GM20000 (cell line): Measurements from ENCODE around the gene OR52B2.

Experiments used
- DNase-seq: peaks from one replicate; pipeline ENCODE4 v3.0.0; 2012; ENCODE audit warnings: low spot score
- TF ChIP-seq, protein P1 (sequence below): IDR thresholded peaks from 2 replicates; pipeline ENCODE4 v1.5.1; 2012; ENCODE audit warnings: mild to moderate bottlenecking, control low read depth; ENCODE audit errors: extremely low read depth, missing control alignments

OR52B2 gene

DNA sequence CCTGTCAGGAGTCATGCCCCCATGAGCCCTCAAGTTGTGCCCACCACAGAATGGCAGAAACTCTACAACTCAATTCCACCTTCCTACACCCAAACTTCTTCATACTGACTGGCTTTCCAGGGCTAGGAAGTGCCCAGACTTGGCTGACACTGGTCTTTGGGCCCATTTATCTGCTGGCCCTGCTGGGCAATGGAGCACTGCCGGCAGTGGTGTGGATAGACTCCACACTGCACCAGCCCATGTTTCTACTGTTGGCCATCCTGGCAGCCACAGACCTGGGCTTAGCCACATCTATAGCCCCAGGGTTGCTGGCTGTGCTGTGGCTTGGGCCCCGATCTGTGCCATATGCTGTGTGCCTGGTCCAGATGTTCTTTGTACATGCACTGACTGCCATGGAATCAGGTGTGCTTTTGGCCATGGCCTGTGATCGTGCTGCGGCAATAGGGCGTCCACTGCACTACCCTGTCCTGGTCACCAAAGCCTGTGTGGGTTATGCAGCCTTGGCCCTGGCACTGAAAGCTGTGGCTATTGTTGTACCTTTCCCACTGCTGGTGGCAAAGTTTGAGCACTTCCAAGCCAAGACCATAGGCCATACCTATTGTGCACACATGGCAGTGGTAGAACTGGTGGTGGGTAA is 29.2 kb upstream of the OR52B2 start, which contains the start of gene OR52W1:
Gene OR52W1, plus strand, starts transcription at position 51 of the 637 bp plus-strand sequence. Its CDS starts 0 bp downstream, at position 51.
- TF ChIP-seq, protein P1, sequence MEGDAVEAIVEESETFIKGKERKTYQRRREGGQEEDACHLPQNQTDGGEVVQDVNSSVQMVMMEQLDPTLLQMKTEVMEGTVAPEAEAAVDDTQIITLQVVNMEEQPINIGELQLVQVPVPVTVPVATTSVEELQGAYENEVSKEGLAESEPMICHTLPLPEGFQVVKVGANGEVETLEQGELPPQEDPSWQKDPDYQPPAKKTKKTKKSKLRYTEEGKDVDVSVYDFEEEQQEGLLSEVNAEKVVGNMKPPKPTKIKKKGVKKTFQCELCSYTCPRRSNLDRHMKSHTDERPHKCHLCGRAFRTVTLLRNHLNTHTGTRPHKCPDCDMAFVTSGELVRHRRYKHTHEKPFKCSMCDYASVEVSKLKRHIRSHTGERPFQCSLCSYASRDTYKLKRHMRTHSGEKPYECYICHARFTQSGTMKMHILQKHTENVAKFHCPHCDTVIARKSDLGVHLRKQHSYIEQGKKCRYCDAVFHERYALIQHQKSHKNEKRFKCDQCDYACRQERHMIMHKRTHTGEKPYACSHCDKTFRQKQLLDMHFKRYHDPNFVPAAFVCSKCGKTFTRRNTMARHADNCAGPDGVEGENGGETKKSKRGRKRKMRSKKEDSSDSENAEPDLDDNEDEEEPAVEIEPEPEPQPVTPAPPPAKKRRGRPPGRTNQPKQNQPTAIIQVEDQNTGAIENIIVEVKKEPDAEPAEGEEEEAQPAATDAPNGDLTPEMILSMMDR = no peak
- no peak for DNase-seq

DNA sequence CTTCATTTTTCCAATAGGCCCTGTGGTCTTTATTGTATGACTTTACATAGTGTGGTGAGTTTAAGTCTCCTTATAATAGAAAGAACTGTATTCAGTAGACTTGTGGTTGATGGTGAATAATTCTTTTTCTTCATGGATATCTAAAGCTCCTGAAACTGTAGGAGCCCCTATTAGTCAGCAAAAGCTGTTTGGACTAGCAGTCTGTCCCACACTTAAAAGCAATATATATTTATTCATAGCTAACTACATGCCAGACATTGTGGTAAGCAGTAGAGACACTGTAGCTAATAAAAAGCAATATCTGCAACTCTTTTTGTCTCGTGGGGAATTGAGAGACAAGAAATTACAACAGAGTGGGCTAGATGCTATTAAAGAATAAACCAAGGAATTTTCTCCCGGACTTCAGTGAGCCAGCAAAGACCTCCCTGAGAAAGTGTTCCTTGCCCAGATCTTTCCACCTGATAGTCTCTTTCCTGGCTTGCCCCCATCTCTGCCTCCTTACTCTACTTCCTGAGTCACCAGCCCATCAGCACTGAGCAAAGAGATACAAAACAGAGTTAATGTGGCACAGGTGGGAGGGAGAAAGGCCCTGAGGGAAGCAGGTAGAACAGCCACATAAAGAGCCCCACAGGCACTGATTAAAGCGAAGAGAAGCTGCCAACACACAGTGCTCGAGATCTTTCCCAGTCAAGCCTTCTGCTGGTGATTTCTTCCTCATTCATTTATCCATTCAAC is 27.5 kb upstream of the OR52B2 start:
- TF ChIP-seq, protein P1 = no peak
- no peak for DNase-seq

DNA sequence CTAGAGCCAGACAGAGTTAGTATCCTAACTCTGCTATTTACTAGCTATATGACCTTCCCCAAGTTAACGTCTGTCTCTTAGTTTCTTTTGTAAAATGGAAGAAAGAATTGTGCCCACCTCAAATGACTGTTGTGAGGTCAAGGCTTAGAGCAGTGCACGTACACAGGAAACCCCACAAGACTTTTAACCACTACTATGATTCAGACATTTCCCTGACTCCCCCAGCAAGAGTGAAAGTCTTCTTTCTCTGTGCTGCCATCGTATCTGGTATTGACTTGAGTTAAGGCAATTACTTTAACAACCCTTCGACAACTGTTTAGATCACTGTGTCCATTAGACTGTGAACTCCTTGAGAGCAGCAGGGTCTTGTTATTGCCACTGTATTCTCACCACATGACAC is 26.3 kb upstream of the OR52B2 start:
- TF ChIP-seq, protein P1 = no peak
- DNase-seq = no peak

DNA sequence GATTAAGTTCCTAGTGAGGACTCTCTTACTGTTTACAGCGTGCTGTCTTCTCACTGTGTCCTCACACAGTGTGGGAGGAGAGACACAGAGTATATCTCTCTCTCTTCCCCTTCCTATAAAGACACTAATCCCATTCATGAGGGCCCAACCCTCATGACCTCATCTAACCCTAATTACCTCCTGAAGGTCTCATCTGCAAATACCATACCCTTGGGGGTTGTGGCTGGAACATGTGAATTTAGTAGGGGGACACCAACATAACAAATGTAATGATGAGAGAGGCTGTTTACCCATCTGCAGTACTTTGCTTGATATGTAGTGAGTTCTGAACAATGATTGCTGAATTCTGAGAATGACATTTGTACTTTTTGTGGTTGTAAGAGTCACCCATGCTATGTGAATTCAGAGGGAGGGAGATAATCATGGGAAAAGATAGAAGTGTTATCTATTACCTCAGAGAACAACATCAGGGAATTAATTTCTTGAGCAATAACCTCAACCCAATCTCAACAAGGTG is 24.0 kb upstream of the OR52B2 start:
- TF ChIP-seq, protein P1 = no peak
- no peak for DNase-seq

DNA sequence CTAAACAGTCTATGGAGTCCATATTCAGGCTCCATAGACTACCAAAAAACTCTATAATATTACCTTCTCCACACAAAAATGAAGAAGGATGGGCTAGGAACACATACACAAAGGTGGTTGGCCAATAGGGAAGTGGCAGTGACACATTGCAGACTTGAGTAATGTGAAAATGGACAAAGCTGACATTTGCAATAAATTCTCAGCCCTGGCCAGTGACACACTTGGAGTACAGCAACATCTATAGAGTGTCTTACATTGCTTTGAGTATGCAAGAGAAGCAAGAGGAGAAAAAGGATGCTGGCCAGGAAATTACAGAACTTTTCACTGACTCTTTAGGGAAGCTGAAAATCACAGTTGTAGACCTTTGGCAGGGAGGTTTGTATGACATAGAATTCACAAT is 21.6 kb upstream of the OR52B2 start:
- no peak for DNase-seq
- TF ChIP-seq, protein P1 = no peak

DNA sequence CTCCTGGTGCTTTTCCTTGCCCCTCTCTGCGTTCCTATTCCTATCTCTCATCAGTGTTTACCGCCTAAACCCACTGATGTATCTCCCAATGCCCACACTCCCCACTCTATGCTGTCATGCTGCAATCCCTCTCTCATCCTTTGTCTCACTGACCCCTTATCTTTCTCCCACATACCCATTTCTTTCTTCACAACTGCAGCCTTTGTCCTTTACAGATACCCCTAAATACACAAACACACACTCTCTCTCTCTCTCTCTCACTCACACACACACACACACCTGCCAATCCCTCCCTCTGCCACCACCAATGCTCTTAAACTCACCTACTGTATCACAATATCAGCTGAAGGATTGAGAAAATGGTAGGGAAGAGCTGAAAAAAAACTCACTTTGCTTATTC is 5.3 kb upstream of the OR52B2 start:
- no peak for DNase-seq
- TF ChIP-seq, protein P1 = no peak

DNA sequence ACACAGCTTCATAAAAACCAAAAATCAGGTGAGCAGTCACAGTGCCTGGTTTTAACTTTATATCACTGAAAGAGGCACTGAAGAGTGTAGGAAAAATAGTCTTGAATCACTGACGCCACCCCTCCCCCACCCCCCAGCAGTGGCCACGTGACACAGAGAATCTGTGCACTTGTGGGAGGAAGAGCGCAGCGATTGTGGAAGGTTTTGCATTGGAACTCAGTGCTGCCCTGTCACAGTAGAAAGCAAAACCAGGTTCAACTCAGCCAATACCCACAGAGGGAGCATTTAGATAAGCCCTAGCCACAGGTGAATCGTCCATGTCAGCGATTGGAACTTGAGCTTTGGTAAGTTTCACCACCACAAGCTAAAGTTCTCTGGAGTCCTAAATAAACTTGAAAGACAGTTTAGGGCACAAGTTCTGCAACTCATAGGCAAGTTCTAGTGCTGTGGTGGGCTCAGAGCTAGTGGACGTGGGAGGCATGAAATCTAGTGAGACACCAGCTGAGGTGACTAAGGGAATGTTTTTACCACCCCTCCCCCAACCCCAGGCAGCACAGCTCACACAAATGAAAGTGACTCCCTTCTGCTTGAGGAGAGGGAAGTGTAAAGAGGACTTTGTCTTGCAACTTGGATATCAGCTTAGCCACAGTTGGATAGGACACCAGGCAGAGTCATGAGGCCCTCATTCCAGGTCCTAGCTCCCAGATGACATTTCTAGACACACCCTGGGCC is 13.3 kb downstream of the OR52B2 start:
- no peak for DNase-seq
- TF ChIP-seq, protein P1 = no peak
